SH-SY5Y (cell line): Measurements from ENCODE around the gene SLC44A5.

ENCODE experiments used
- GATA2 ChIP-seq: IDR thresholded peaks from 2 replicates; pipeline ENCODE4 v1.6.1; 2011; ENCODE audit warnings: mild to moderate bottlenecking, low read depth, low read length
- GATA3 ChIP-seq: IDR thresholded peaks from 2 replicates; pipeline ENCODE4 v1.6.1; 2011; ENCODE audit warnings: low read depth, mild to moderate bottlenecking, low read length, moderate library complexity

DNA sequence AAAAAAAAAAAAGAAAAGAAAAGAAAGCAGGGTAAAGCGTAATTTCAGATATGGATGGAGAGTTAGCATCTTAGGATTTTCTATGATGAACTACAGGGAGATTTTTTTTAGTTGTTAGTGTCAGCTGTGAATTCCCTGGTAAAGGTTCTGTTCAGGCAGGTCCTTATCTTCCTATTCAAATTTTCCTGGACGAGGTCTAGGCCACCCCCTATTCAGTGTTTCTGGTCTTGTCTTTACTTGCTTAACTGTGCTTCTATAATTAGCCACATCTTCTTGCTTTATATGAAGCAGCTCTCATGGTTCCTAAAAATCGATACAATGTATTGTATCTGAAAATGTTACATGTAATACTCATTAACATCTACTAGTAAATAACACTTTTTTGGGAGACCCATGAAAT is 318.9 kb downstream of the SLC44A5 start:
- no peak for TF ChIP-seq GATA2
- no peak for TF ChIP-seq GATA3
